ENCODE data around the gene ENAH.

- no peak for TF ChIP-seq CTCF (optimal IDR thresholded peaks at IDR 0.05 in 1 of 3, IDR thresholded peaks at IDR 0.05 in 1 of 3, conservative IDR thresholded peaks at IDR 0.05 in 1 of 3; ENCODE audit: extremely low read depth in 1 of 3, insufficient read depth in 2 of 3, low read length in 3 of 3)
- no peak for TF ChIP-seq EZH2 (IDR thresholded peaks at IDR 0.05; ENCODE audit: low read length)
Observed at GRCh38 chr1:225697428-225697827, 44.5 kb upstream of the ENAH start.
